IPS-11a (cell line): Measurements from ENCODE around the gene SUPT4H1.
"Not testable (repeated sequence)": the region's sequence is repeated elsewhere in the genome, so short reads cannot be mapped to it uniquely, and the experiment has no call there.

Experiments
- H3K4me3 ChIP-seq: one replicate; pipeline ENCODE4 v1.5.1; 2013; ENCODE audit warnings: low read depth, low read length, control low read depth

Gene SUPT4H1

DNA sequence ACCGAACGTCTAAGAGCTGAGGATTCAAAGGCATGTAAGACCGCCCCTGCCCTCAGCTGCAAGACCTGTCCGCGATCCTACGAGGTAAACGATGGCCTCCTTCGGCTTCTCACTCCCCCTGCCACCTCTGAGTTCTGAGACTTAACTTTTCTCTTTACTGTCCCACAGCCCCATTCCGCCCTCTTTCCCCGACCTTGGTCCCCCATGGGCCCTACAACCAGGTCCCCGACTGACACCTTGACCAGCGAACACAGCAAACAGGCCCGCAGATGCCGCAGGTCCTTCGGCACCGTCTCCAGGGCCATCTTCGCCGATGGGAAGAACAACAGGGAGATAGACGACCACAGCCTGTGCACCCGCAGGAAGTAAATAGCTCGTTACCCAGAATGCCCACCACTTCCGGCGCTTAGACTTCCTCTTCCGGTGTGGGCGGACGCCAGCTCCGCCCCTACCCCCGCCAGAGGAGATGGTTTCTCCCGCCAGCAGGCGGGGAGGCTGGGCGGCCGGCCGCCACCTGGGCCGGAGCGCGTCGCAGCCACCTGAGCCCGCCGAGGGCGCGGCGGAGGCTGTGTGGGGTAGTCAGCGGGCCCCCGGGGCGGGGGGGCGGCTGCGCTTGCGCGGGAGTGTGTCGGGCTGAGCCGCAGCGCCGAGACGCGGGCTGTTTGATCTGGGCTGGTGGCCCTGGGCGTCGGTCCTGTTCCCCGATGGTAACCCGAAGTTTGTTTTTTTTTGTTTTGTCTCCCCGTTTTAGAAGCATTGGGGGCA lies at the start of gene SUPT4H1:
Gene SUPT4H1, minus strand, starts transcription at position 371 of the 765 bp plus-strand sequence. Its CDS starts 66 bp downstream, at position 305.
- peak within 1 kb of the TSS; percentile 96 for H3K4me3 ChIP-seq

DNA sequence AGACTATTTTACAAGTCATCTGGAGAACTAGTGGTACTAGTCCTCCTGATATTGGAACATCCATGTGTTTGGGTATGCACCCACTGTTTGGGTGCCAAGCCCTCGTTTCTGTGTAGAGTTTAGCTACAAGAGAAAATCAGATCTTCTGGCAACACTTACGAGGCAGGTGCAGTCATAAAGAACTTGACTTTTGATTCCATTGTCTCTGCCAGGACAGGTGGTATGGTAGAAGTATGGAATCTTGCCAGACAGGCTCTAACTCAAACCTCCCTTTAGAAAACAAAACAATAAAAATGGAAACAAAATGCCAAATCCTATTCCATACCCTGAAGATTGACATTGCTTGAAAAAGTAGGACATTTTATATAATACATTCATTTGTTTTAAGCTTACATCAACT lies 49.3 kb upstream of the SUPT4H1 start:
- H3K4me3 ChIP-seq: no peak overlapping the region

DNA sequence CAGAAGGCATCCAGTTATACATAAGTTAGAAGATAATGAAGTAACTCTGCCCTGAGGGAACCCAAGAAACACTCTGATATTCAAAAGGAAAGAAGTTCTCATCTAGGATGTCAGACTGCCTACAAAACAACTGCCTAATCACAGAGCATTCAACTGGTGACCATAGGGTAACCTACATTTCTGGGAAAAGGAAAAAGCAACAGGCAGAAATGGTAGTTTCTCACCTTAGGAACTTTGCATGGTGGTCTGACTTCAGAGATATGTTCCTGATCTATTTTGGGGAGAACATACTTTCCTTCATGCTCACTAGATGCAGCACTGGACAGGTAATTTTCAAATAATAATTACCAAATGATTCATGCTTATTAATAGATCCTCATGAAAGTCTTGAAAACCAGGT lies 48.8 kb upstream of the SUPT4H1 start:
- H3K4me3 ChIP-seq: no peak overlapping the region

DNA sequence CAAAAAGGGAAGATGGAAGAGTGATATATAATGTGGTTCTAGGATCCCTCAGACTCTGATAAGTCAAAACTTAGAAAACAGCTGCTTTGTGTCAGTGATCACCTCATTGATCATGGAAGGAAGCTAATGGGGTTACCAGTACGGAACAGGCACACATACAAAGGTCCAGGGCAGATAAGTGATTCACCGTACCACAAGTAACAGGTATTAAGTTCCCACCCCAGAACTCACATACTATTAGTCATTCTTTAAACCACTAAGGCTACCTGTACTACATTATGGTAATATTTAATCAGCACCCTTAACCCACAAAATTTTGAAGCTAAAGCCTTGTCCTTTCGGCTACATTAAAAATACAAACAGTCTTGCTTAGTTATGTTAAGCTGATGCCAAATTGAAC lies 48.0 kb upstream of the SUPT4H1 start:
- H3K4me3 ChIP-seq: no peak overlapping the region

DNA sequence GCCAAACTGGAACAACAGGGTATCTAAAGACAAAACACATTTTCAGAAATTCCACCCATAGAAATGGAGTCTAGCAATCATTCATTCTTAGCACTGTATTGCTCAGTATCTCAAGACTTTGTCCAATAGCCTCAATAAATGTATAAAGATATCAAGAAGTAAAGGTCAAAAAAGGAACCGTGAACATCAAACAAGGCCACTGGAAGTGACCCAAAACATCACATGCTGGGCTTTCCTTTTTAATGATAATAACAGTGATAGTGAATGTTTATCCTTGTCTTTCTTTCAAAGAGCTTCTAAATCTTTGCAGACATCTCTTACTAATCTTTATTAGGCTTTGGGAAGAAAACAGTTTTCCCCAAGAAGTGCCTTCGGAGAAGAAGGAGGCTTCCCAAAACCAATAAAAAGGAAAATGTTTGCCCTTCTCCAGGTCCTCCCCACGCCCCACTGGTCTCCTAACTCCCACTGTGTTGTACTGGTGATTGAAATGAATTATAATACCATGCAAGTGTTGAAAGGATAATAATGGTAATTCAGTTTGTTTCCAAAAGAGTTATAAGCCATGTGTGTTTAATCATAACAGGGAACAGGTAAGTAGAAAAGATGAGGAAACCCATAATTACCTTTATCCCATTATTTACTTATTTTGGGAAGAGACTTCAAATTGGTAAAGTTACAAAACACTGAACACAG lies 46.7 kb upstream of the SUPT4H1 start:
- no peak overlapping the region for H3K4me3 ChIP-seq

DNA sequence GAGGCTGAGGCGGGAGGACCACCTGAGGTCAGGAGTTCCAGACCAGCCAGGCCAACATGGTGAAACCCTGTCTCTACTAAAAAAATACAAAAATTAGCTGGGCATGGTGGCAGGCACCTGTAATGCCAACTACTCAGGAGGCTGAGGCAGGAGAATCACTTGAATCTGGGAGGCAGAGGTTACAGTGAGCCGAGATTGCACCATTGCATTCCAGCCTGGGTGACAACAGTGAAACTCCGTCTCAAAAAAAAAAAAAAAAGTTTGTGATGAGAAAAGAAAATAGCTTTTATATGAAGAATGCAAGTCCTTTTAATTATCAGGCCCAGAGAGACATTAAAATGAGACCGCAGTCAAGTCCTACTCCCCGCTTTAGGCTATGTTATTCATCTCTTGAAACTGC lies 45.4 kb upstream of the SUPT4H1 start:
- H3K4me3 ChIP-seq: not testable (repeated sequence)

DNA sequence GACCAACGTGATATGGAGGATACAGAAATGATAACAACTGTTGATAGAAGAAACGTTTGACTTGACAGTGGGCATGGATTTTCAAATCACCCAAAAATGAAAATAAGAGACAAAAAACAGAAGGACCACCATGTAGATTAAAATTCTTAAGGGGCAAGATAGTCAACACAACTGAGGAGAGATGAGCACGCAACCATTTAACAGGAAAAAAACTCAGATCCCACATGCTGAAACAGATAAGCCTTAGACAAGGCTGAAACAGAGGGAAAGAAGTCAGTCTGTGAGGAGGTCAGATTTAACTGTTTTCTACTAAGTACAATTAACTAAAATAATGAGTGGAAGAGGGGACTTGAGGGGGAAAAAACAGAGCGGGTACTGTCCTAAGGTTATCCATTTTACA lies 44.2 kb upstream of the SUPT4H1 start:
- no peak overlapping the region for H3K4me3 ChIP-seq

DNA sequence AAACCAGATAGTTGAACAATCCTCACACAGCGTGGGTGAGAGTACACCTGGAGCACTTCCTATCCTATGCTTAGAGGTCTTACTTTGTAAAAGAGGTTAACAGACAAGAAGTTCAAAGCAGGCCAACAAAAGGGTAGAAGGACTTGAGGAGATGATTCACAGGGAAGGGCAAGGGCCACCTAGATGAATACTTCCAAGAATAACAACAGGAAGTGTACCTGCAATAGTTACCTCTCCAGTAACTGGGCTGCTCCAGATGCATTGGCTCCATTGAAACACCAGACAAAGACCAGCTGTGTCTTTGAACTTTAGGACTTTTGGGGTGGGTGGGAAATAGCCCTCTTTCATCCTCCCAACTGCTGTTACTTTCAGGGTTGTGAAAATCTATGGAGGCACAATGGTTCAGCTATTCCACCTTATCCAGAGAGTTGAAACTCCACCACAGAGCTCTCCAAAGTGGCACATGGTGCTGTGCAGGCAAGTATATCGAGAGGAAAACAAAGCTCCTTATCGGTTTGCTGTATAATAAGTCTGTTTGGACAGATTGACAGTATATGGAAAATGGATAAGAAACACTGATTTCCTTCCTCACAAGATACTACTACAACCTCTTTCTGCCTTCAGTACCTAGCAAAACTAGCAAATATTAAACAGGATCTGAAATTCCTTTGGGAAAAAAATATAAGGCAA lies 42.7 kb upstream of the SUPT4H1 start:
- no peak overlapping the region for H3K4me3 ChIP-seq

DNA sequence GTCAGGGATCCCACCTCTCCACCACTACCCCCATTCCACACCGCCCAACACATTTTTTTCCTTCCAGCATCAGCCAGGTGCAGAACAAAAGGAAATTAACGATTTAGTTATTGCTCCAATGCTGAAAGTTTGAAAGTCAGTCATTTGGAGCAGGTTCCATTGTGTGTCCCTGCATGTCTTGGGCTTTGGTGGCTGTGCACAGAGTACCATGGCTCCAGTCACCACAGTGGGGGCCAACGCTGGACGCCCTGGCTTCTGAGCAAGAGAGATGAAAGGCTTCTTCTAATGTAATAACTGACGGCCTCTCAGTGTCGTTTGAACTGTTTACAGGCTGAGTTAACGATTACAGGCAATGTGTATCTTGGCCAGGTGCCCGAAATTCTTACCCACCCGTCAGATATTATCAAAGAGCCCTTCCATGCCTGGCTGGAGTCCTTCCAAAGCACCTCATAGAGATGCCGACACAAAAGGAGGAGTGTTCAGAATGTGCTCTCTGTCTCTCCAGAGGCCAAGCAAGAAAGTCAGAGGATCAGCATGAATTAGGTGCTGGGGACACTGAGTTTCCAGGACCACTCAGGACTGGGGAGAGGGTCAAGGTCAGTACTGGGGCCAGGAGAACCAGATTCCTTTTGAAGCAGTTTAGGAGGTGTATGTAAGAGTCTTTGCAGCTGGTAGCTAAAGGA lies 39.4 kb upstream of the SUPT4H1 start:
- no peak overlapping the region for H3K4me3 ChIP-seq

DNA sequence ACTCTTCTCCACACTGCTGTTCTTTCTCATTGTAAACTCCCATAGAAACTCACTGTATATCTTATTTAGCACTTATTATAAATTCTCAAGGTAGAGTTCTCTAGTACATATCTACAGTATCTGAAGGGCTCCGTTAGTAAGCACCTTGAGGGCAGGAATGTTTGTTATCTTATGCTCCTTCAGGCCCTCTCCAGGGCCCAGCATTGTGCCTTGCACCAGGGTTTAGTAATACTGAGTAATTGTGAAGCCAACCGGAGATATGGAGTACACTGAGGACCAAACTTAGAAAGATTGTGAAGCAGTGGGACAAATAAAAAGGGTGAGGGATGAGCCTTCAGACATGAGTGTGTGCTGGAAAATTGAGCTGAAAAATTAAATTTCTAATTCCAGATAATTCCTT lies 38.9 kb upstream of the SUPT4H1 start:
- H3K4me3 ChIP-seq: no peak overlapping the region

DNA sequence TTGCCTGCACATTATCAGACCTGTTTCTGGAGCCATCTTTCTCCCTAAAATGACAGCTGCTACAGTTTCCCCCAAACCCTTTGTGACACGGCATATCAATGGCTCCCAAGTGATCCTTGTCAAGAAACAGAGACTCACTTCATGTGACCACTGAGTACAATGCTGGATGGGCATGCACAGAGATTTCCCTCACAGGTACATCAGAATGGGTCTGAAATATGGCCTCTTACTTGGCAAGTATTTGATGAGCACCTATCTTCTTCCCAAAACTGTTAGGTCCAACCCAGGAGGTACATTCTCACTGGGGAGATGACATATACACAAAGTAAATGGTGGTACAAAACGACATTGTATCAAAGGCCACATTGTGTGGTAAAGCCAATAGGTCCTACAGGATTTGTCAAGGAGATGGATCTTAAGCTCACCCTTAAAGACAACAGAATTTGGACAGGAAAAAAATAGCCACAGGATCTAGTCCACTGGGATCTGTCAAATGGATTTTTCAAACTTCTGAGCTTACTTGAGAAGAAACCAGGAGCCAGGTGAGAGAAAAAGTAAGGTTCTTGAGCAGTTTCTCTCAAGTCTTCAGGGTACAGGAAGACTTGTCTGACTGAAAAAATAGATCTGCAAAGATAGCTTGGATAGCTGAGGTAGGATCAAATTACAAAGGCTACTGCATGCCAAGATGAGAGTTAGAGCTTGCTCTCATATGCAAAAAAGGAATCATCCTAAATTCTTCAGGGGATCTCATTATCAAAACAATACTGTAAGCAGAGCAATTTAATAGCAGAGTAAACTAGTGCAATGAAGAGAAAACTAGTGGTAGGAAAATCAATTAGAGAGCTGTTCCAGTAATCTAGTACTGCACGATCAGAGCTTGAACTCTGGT lies 36.5 kb upstream of the SUPT4H1 start:
- H3K4me3 ChIP-seq: no peak overlapping the region

DNA sequence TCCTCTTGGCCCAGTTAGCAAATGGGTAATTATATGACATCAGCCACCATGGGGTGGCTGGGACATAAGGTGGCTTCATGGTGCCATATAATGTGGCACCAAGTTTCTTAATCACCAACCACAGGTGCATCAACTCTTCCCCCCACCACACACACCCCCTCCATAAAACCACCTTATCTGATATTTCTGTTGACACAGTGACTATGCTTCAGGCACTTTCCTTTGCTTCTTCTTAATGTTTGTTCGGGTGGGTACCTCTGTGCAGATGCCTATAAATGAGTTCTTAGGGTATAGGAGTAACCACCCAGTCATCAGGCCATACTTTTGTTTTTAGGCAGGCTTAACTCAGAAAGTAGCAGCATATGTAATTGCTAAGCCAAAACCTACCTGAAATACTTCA lies 35.8 kb upstream of the SUPT4H1 start:
- H3K4me3 ChIP-seq: no peak overlapping the region

DNA sequence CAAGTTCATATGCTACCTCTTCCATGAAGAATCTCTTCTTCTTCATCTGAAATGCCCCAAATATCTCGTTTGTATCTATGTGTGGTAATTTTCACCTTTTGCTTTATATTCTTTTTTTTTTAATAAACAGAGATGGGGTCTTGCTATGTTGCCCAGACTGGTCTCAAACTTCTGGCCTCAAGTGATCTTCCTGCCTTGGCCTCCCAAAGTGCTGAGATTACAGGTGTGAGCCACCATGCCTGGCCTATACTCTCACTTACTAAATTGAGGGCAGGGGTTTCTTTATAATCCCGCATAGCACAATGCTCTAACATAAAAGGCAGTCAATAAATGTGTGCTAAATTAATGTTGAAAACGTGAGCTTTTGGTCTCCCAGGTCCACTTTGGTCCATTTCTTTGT lies 34.7 kb upstream of the SUPT4H1 start:
- H3K4me3 ChIP-seq: no peak overlapping the region

DNA sequence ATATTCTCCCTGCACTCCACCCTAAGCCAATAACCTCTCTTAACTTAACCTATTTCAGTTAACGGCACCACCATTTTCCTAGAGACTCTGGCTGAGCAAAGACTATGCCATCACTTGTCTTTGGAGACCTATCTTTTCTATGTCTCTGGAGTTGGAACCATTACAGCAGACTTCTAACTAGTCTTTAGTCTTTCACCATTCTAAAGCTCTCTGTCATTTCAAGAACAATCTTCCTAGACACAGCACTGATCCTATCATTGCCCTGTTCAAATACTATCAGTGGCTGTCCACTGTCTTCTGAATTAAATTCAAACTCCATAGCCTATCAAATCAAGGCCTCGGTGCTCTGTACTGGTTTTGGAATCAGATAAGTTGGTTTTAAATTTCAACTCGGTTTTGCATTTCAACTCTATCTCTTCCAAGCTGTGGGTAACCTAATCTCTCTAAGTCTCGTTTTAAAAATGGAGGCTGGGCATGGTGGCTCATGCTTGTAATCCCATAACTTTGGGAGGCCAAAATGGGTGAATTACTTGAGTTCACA lies 33.4 kb upstream of the SUPT4H1 start:
- no peak overlapping the region for H3K4me3 ChIP-seq

DNA sequence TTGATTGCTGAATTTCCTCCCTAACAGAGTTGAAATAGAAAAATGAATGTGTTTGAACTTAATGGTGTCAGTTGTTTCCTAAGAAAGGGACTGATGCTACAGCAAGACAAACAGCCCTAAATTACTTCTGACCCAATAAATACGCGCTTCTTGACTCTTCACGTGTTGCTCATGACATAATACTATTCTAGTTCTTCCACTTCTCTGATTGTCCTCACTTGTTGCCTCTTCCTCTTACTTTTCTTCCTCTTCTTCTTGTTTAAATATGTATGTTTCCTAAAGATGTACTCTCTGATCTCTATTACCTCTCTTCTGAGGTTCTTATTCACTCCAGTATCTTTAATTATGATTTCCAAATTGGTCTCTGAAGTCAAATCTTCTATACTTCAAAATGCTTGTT lies 32.9 kb upstream of the SUPT4H1 start:
- no peak overlapping the region for H3K4me3 ChIP-seq

DNA sequence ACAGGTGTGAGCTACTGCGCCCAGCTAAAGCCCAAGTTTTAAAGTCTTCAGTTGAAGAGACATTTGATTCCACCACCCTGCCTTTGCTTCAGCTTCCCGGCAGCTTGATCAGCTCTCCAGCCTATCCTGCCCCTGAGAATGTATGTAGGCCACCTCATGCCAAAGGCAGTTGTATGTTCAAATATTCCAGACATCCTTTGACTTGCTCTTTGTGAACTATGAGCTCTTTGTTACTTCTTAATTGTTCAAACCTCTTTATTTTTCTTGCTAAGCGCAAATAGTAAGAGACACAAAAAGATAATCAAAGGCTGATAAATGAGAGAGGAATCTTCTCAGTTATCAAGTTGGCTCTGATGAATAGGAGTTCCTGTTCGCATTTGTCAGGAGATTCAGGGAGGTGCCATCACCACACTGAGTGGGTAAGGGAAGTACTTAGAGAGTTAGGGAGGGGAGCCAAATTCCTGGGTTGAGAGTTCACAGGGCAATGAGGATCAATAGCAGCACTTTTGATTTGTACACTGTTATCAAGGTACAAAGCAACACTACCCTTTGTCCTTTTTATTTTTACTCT lies 32.0 kb upstream of the SUPT4H1 start:
- H3K4me3 ChIP-seq: no peak overlapping the region

DNA sequence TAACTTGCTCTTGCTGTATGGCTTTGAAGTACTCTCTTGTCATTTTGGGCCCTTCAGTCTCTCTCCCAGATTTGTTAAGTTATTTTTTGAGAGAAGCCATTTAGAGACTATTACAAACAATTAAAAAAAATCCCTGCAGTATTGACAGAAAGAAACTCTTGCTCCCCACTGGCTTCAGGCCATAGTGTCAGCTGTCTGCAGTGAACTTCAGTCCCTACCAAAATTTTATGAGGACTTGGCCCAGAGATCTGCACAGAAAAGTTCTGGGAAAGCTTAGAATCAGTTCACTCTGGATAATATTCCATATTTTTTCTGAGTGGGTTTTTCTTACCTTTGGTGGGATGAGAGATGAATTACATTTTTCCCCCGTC lies 30.9 kb upstream of the SUPT4H1 start:
- H3K4me3 ChIP-seq: no peak overlapping the region

DNA sequence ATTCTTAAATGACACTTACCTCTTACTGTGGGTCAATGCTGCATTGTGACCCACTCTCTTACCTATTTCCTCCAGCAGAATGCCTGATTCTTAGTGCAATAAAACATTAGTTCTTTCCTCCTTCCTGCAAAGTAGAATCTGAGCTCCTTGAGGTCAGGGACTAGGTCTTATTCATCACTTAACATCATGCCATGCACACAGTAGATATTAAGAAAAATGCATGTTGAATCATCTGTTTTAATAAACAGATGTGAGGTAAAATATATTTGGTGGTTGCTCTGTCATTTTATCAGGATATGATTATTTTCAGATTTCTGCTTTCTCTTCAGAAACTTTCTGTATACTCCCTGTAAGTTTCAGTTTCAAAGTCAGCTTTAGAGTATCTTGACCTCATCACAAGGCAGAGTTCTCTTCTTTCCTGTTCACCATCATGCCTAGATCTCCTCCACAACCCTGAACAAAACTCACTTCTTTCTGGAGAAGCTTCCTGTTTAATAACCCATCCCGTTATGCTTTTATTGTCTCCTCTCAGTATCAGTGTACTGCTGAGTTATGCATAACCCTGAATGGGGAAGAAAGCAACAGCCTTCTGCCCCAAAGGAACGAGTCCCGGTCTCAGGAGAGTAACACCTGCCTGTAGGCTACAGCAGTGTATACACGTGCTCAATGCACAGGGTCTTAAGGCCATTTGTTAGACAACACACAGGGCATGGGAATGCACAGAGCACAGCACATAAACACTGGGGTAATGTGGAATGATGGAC lies 30.3 kb upstream of the SUPT4H1 start:
- H3K4me3 ChIP-seq: no peak overlapping the region
